Esophagus muscularis mucosa (tissue), 4 donors: Measurements from ENCODE around the gene SPSB2. TPM values are rescaled to one million over a fixed set of nuclear protein-coding genes. Genes with fewer than 3 reads are reported as not detected.

Experiments used
- DNase-seq: peaks from one replicate; pipeline ENCODE4 v3.0.0-alpha.2; 2017; ENCODE audit errors: extremely low spot score
- H3K27ac ChIP-seq, 4 donors: fragments of 200-600 bp; sonication (generic); replicated peaks in 1 of 4; 1 replicate in 3 of 4; 2 replicates in 1 of 4; pipeline ENCODE4 v1.5.1; 2016 to 2019; ENCODE audit warnings: mild to moderate bottlenecking in 1 of 4
- H3K27me3 ChIP-seq, 4 donors: fragments of 200-600 bp; sonication (generic); one replicate each; pipeline versions ENCODE4 v1.5.1 to v1.6.0; 2016 to 2019
- H3K36me3 ChIP-seq, 4 donors: fragments of 200-600 bp; sonication (generic); one replicate each; pipeline ENCODE4 v1.5.1; 2016 to 2019
- H3K4me1 ChIP-seq, 4 donors: fragments of 200-600 bp; sonication (generic); one replicate each; pipeline ENCODE4 v1.5.1; 2016 to 2019
- H3K4me3 ChIP-seq, 4 donors: fragments of 200-600 bp; sonication (generic); 1 replicate in 2 of 4; 2 replicates in 2 of 4; pipeline ENCODE4 v1.5.1; 2016 to 2019; ENCODE audit warnings: mild to moderate bottlenecking in 4 of 4, moderate library complexity in 1 of 4
- H3K9me3 ChIP-seq, 4 donors: fragments of 200-600 bp; sonication (generic); 1 replicate in 3 of 4; 2 replicates in 1 of 4; pipeline ENCODE4 v1.5.1; 2016 to 2019
- EP300 ChIP-seq: sonication (generic); formaldehyde crosslinking; IDR thresholded peaks from one replicate; pipeline ENCODE4 v1.6.1; 2017; ENCODE audit warnings: antibody characterized with exemption
- POLR2A ChIP-seq: fragments of 450-650 bp; IDR thresholded peaks from one replicate; pipeline ENCODE4 v1.6.1; 2017; ENCODE audit warnings: antibody characterized with exemption, moderate library complexity, mild to moderate bottlenecking, low read depth
- POLR2AphosphoS5 ChIP-seq, 2 donors: sonication (generic); formaldehyde crosslinking; IDR thresholded peaks; one replicate each; pipeline ENCODE4 v1.6.1; 2017; ENCODE audit warnings: antibody characterized with exemption in 2 of 2
- WGBS: methylation state at CpG from one replicate; pipeline ENCODE4 v1.1.5; 2018; 5-methylcytosine and 5-hydroxymethylcytosine counted together
- intact Hi-C: fragments of 100-400 bp; cut with DNase I; formaldehyde crosslinking; loops from one replicate; pipeline ENCODE4 v1.15.1; 2023
- total RNA-seq, 4 donors: library from RNA; depleted of rRNA; stranded (reverse); fragments of >200 nt; gene quantifications; one replicate each; pipeline versions ENCODE4 v1.1.0 to v1.2.1, GENCODE V29; 2016
- TF ChIP-seq, protein P1 (sequence below), 3 experiments: fragments of 200-600 bp in 2 of 3; fragments of 450-650 bp in 1 of 3; sonication (generic) in 2 of 3; IDR thresholded peaks; one replicate each; pipeline ENCODE4 v1.5.1; 2017 to 2019; ENCODE audit warnings: antibody characterized with exemption in 3 of 3, mild to moderate bottlenecking in 2 of 3, moderate library complexity in 1 of 3

SPSB2 gene
- total RNA-seq, 4 donors from 2014 or later = 4.2 to 10.8 (median 8.5) TPM

GRCh38 chr12:6917491-6918231 lies 44.6 kb upstream of the SPSB2 start:
- Histone ChIP-seq H3K27ac (peak overlapping the region in 1 of 4 donors; percentile 10), H3K4me3 (no peak overlapping the region), H3K27me3 (no peaks in the 10 kb centered on the region), H3K36me3 (peaks cover 0 to 66% (median 27%) of the 10 kb centered on the region in 4 donors), H3K9me3 (no peaks in the 10 kb centered on the region), H3K4me1 (peaks cover 9 to 29% (median 24%) of the 10 kb centered on the region in 4 donors)
- WGBS = 78% methylated on average over 14 of the region's 14 CpGs
- intact Hi-C loops = no loop called here
- no peak for TF ChIP-seq EP300
- no peak for TF ChIP-seq POLR2AphosphoS5 (IDR thresholded peaks at IDR 0.05)
- TF ChIP-seq POLR2A = no peak
- TF ChIP-seq, protein P1, sequence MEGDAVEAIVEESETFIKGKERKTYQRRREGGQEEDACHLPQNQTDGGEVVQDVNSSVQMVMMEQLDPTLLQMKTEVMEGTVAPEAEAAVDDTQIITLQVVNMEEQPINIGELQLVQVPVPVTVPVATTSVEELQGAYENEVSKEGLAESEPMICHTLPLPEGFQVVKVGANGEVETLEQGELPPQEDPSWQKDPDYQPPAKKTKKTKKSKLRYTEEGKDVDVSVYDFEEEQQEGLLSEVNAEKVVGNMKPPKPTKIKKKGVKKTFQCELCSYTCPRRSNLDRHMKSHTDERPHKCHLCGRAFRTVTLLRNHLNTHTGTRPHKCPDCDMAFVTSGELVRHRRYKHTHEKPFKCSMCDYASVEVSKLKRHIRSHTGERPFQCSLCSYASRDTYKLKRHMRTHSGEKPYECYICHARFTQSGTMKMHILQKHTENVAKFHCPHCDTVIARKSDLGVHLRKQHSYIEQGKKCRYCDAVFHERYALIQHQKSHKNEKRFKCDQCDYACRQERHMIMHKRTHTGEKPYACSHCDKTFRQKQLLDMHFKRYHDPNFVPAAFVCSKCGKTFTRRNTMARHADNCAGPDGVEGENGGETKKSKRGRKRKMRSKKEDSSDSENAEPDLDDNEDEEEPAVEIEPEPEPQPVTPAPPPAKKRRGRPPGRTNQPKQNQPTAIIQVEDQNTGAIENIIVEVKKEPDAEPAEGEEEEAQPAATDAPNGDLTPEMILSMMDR (IDR thresholded peaks at IDR 0.05) = no peak
- DNase-seq = no peak

DNA sequence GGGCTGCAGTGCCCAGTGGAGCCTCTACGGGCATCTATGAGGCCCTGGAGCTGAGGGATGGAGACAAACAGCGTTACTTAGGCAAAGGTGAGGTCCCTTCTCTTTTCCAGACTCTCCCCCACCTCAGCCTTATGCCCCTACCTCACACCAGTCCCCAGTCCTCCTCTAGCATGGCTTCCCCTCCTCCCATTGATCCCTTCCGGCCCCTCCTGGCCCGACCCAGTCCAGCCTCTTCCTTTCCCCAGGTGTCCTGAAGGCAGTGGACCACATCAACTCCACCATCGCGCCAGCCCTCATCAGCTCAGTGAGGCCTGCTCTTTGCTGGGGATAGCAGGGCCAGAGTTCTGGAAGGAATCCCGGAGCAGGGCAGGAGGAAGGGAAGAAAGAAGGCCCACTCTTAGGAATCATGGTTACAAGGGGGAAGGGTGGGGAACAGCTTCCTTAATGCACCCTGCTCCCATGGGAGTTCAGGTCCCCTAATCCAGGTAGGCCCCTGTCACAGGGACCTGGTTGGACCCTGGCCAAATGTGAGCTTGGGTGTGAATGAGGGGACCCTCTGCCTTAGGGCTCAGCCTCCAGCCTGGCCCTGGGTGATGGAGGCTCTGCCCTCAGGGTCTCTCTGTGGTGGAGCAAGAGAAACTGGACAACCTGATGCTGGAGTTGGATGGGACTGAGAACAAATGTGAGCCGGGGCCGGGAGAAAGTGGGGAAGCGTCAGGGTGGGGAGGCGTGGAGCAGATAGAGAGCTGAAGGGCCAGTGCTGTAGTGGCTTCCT lies 43.5 kb upstream of the SPSB2 start:
- WGBS = 94% methylated on average over 11 of the region's 11 CpGs
- Histone ChIP-seq H3K4me3 (no peak overlapping the region), H3K27ac (peak overlapping the region in 3 of 4 donors; percentile 9 to 87 (median 19)), H3K27me3 (no peaks in the 10 kb centered on the region), H3K36me3 (peaks cover 0 to 55% (median 22%) of the 10 kb centered on the region in 4 donors), H3K4me1 (peaks cover 9 to 29% (median 24%) of the 10 kb centered on the region in 4 donors), H3K9me3 (no peaks in the 10 kb centered on the region)
- no peak for DNase-seq
- TF ChIP-seq, protein P1 (IDR thresholded peaks at IDR 0.05) = no peak
- intact Hi-C loops = no loop called here

DNA sequence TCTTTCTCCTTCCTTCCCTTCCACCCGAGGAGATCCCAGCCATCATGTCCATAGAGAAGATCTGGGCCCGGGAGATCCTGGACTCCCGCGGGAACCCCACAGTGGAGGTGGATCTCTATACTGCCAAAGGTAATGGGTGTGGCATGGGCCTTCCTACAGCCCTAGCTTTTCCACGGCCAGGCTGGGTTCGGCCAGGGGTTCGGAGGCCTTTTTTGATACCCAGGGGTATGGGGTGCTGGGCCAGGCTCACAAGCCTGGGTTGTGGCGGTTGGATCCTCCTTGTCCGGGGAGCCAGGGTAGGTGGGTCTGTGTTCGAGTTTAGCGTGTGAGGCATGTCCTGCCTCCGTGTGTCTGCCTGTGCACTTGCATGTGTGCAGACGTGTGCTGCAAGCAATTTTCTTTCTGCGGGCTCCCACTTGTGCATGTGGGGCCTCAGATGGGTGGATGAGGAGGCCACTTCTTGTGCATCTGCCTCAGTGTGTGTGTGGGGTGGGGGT lies 42.7 kb upstream of the SPSB2 start:
- Histone ChIP-seq H3K4me3 (peak overlapping the region in 2 of 4 donors; percentile 80 to 83), H3K4me1 (peaks cover 9 to 29% (median 24%) of the 10 kb centered on the region in 4 donors), H3K36me3 (peaks cover 0 to 47% (median 19%) of the 10 kb centered on the region in 4 donors), H3K27me3 (no peaks in the 10 kb centered on the region), H3K27ac (peak overlapping the region; percentile 19 to 90 (median 88)), H3K9me3 (no peaks in the 10 kb centered on the region)
- TF ChIP-seq POLR2A = no peak
- TF ChIP-seq EP300 = no peak
- TF ChIP-seq POLR2AphosphoS5 (IDR thresholded peaks at IDR 0.05) = no peak
- TF ChIP-seq, protein P1 (IDR thresholded peaks at IDR 0.05) = no peak
- no peak for DNase-seq
- 83% methylated on average over 13 of the region's 14 CpGs for WGBS
- intact Hi-C loops = no loop called here

DNA sequence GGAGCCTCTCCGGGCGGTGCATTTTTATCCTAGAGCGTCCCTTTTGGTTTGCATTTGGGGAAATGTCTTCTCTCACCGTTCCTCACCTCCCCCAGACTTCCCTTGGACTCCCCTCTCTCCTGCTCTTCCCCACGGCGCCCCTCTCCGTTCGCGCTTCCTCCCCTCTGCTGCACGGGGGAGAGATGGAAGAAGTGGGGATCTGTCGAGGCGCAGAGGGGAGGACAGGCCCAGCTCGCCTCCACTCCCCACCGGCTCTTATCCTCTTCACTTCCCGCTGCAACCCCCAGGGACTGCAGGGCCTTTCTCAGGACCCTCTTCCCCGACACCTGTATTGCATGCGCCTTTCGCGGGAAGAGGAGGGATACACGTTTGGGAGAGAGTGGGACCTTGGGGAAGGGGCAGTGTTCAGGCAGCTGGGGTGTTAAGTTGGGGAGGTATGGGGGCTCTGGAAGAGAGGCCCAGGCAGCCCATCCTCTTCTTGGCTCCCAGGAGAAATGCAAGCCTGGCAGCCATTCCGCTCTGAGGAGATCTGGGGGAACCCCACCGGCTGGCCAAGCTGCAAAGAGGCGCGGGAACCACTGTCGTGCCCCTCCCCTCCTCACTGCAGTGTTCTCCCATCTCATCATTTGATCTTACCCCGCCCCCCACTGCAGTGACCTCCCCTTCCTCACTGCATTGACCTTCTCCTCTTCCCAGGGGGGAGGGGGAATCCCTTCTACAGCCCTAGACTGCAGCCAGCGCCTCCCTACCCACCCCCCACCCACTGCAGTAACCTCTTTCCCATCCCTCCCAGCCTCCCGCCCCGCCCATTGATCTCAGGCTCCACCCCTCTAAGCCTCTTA lies 42.1 kb upstream of the SPSB2 start:
- H3K9me3 ChIP-seq = no peaks in the 10 kb centered on the region
- no peaks in the 10 kb centered on the region for H3K27me3 ChIP-seq
- DNase-seq = no peak
- H3K4me1 ChIP-seq = peaks cover 9 to 29% (median 24%) of the 10 kb centered on the region in 4 donors
- H3K36me3 ChIP-seq = peaks cover 0 to 41% (median 19%) of the 10 kb centered on the region in 4 donors
- peak overlapping the region; percentile 87 to 90 (median 88) for H3K27ac ChIP-seq
- peak overlapping the region; percentile 72 to 89 (median 82) for H3K4me3 ChIP-seq
- intact Hi-C loops = no loop called here
- 15% methylated on average over 29 of the region's 29 CpGs for WGBS
- TF ChIP-seq EP300 = no peak
- no peak for TF ChIP-seq POLR2AphosphoS5 (IDR thresholded peaks at IDR 0.05)
- no peak for TF ChIP-seq POLR2A
- TF ChIP-seq, protein P1 (IDR thresholded peaks at IDR 0.05) = no peak
